Liver (tissue), 3 donors: ENCODE measurements around the gene SMYD3.

Experiments
- EGR1 ChIP-seq, 2 donors: IDR thresholded peaks; 2 replicates each; pipeline ENCODE4 v1.6.1; 2016 to 2018; ENCODE audit warnings: antibody characterized with exemption in 2 of 2, low read depth in 2 of 2
- FOXA1 ChIP-seq: IDR thresholded peaks from 2 replicates; pipeline ENCODE4 v1.6.1; 2016; ENCODE audit warnings: antibody characterized with exemption
- GABPA ChIP-seq, 2 donors: IDR thresholded peaks in 1 of 2; conservative IDR thresholded peaks in 1 of 2; 2 replicates each; pipeline ENCODE4 v1.6.1; 2016; ENCODE audit warnings: antibody characterized with exemption in 2 of 2, mild to moderate bottlenecking in 1 of 2, moderate library complexity in 1 of 2
- JUND ChIP-seq, 2 donors: IDR thresholded peaks; 2 replicates each; pipeline ENCODE4 v1.6.1; 2016; ENCODE audit warnings: antibody characterized with exemption in 2 of 2
- RAD21 ChIP-seq, 2 donors: IDR thresholded peaks; 2 replicates each; pipeline ENCODE4 v1.6.1; 2016; ENCODE audit warnings: antibody characterized with exemption in 2 of 2, mild to moderate bottlenecking in 2 of 2
- RXRA ChIP-seq, 2 donors: IDR thresholded peaks; 2 replicates each; pipeline ENCODE4 v1.6.1; 2017 to 2018; ENCODE audit warnings: antibody characterized with exemption in 2 of 2, mild to moderate bottlenecking in 1 of 2
- SP1 ChIP-seq: IDR thresholded peaks from 2 replicates; pipeline ENCODE4 v1.6.1; 2018; ENCODE audit warnings: antibody characterized with exemption, mild to moderate bottlenecking
- TAF1 ChIP-seq: conservative IDR thresholded peaks from 2 replicates; pipeline ENCODE4 v1.6.1; 2016; ENCODE audit warnings: antibody characterized with exemption, mild to moderate bottlenecking
- YY1 ChIP-seq: IDR thresholded peaks from 2 replicates; pipeline ENCODE4 v1.6.1; 2016; ENCODE audit warnings: antibody characterized with exemption, mild to moderate bottlenecking
- ZBTB33 ChIP-seq: IDR thresholded peaks from 2 replicates; pipeline ENCODE4 v1.6.1; 2016; ENCODE audit warnings: antibody characterized with exemption
- TF ChIP-seq, protein P1 (sequence below): fragments of 150-350 bp; IDR thresholded peaks from 2 replicates; pipeline ENCODE4 v1.5.1; 2017; ENCODE audit warnings: improper control_type of control experiment, low read depth, low read length; ENCODE audit not compliant: missing input control
- TF ChIP-seq, protein P2 (sequence below): IDR thresholded peaks from 2 replicates; pipeline ENCODE4 v1.6.1; 2016; ENCODE audit warnings: antibody characterized with exemption
- TF ChIP-seq, protein P3 (sequence below): IDR thresholded peaks from 2 replicates; pipeline ENCODE4 v1.6.1; 2016; ENCODE audit warnings: antibody characterized with exemption
- TF ChIP-seq, protein P4 (sequence below): IDR thresholded peaks from 2 replicates; pipeline ENCODE4 v1.6.1; 2016; ENCODE audit warnings: antibody characterized with exemption, mild to moderate bottlenecking
- donor health status: healthy.
- donor health status: healthy.

DNA sequence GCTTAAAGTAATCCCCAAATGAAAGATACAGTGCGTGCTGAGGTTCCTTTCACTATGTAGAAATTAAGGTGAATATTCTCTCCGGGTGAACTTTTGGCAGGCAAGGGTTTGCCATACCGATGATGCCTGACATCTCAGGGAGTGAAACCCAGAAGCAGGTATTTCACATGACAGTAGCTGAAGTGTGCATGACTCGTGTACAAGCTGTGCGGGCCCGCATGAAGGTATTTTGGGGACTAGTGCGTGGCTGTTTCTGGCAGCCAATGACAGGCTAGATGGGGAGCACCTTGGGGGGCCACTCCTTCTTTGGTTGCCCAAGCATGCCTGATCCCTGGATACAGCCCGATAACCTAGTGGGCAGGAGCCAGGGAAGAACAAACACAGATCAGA is 569.0 kb downstream of the SMYD3 start:
- TF ChIP-seq, protein P1, sequence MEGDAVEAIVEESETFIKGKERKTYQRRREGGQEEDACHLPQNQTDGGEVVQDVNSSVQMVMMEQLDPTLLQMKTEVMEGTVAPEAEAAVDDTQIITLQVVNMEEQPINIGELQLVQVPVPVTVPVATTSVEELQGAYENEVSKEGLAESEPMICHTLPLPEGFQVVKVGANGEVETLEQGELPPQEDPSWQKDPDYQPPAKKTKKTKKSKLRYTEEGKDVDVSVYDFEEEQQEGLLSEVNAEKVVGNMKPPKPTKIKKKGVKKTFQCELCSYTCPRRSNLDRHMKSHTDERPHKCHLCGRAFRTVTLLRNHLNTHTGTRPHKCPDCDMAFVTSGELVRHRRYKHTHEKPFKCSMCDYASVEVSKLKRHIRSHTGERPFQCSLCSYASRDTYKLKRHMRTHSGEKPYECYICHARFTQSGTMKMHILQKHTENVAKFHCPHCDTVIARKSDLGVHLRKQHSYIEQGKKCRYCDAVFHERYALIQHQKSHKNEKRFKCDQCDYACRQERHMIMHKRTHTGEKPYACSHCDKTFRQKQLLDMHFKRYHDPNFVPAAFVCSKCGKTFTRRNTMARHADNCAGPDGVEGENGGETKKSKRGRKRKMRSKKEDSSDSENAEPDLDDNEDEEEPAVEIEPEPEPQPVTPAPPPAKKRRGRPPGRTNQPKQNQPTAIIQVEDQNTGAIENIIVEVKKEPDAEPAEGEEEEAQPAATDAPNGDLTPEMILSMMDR: no peak
- TF ChIP-seq, protein P2, sequence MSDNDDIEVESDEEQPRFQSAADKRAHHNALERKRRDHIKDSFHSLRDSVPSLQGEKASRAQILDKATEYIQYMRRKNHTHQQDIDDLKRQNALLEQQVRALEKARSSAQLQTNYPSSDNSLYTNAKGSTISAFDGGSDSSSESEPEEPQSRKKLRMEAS: no peak
- TF ChIP-seq TAF1: no peak
- TF ChIP-seq, protein P3, sequence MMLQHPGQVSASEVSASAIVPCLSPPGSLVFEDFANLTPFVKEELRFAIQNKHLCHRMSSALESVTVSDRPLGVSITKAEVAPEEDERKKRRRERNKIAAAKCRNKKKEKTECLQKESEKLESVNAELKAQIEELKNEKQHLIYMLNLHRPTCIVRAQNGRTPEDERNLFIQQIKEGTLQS: no peak
- TF ChIP-seq EGR1 (IDR thresholded peaks at IDR 0.05; ENCODE audit: low read depth in 2 of 2): no peak
- TF ChIP-seq SP1: no peak
- TF ChIP-seq, protein P4, sequence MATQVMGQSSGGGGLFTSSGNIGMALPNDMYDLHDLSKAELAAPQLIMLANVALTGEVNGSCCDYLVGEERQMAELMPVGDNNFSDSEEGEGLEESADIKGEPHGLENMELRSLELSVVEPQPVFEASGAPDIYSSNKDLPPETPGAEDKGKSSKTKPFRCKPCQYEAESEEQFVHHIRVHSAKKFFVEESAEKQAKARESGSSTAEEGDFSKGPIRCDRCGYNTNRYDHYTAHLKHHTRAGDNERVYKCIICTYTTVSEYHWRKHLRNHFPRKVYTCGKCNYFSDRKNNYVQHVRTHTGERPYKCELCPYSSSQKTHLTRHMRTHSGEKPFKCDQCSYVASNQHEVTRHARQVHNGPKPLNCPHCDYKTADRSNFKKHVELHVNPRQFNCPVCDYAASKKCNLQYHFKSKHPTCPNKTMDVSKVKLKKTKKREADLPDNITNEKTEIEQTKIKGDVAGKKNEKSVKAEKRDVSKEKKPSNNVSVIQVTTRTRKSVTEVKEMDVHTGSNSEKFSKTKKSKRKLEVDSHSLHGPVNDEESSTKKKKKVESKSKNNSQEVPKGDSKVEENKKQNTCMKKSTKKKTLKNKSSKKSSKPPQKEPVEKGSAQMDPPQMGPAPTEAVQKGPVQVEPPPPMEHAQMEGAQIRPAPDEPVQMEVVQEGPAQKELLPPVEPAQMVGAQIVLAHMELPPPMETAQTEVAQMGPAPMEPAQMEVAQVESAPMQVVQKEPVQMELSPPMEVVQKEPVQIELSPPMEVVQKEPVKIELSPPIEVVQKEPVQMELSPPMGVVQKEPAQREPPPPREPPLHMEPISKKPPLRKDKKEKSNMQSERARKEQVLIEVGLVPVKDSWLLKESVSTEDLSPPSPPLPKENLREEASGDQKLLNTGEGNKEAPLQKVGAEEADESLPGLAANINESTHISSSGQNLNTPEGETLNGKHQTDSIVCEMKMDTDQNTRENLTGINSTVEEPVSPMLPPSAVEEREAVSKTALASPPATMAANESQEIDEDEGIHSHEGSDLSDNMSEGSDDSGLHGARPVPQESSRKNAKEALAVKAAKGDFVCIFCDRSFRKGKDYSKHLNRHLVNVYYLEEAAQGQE: no peak
- no peak for TF ChIP-seq ZBTB33
- TF ChIP-seq YY1: no peak
- no peak for TF ChIP-seq RAD21 (IDR thresholded peaks at IDR 0.05)
- no peak for TF ChIP-seq FOXA1
- no peak for TF ChIP-seq GABPA (IDR thresholded peaks at IDR 0.05 in 1 of 2, conservative IDR thresholded peaks at IDR 0.05 in 1 of 2)
- no peak for TF ChIP-seq RXRA (IDR thresholded peaks at IDR 0.05)
- TF ChIP-seq JUND (IDR thresholded peaks at IDR 0.05): no peak
